CD4-positive, alpha-beta T cell treated with Interleukin-4 for 1 hour (primary cell): ENCODE measurements around the gene TANC1.

Source experiments
- DNase-seq, 2 donors: peaks; one replicate each; pipeline ENCODE4 v3.0.0-alpha.2; 2020 to 2022

Gene TANC1

DNA sequence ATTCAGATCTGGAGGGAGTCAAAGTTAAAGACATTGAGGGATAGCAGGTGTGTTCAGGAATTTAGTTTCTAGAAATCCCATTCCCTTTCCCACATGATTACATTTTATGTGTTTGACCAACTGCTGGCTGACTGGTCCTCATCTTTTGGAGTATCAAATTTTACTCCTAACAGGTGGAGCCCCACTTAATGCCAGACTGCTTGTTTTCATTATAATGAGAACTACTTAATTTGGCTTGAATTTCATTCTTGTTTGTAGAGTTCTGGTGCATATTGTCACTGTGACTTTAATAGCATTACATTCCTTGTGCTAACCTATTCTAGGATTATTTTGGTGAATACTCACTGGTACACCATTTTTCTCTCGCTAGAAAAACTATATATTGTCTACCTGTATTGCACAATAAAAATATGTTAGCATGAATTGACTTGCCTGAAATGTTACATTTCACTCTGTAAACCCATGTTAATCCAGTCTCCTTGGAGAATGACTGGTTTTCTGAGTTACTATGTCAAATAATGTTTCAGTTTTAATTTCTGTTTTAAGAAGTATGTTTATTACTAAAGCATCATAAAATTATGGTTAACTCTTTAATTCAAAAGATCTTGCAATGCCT is 98.2 kb downstream of the TANC1 start:
- DNase-seq, result no peak

GRCh38 chr2:159067971-159068370 is 99.5 kb downstream of the TANC1 start:
- DNase-seq, result no peak

GRCh38 chr2:159069229-159069628 is 100.8 kb downstream of the TANC1 start:
- no peak for DNase-seq

DNA sequence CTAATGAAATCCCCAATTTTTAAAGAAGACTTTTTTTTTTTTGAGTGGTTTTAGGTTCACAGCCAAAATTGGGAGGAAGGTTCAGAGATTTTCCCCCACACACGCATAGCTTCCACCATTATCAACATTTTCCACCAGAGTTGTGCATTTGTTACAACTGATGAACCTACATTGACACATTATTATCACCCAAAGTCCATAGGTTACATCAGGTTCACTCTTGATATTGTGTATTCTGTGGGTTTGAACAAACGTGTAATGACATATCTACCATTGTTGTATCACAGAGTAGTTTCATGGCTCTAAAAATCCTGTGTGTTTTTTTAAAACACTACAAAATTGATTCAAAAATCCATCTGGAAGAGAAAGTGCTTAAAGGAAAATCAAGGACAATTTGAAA is 101.8 kb downstream of the TANC1 start:
- DNase-seq, result no peak

- no peak for DNase-seq
Observed at GRCh38 chr2:159071190-159071915, 102.9 kb downstream of the TANC1 start.

DNA sequence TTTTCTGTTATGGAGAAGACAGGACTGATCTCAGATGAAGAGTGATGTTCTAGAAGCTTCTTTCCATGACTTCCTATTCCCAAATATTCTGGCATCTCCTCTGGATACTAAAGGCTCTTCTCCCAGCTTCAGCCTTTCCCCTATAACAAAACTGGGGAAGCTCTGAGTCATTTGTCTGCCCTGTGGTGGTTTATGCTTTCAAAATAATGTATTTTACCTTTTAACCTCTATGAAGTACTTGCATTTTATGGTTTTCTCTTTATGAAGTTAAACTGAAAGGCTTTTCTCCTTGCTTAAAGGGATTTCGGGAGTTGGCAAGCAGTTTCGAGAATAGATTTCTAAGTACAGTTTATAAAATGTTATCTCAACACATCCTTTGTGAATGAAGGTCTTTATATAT is 104.4 kb downstream of the TANC1 start:
- no peak for DNase-seq

DNA sequence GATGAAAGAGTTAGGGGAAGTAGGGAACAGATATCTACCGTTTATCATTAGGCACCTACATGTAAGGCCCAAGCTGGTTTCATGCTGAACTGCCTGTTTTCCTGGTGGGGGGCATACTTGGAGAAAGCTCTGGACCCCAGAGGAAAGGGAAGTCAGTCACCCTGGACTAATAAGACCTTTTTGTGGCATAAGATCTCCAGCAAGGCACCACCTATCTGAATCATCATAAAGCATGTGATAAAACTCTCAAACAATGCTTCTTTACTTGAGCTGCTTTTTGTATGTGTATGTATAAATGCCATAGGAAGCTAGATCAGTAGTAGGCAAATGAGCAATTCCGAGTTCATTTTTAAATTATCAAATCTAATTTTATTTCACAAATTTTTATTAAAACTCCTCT is 104.8 kb downstream of the TANC1 start:
- no peak for DNase-seq

DNA sequence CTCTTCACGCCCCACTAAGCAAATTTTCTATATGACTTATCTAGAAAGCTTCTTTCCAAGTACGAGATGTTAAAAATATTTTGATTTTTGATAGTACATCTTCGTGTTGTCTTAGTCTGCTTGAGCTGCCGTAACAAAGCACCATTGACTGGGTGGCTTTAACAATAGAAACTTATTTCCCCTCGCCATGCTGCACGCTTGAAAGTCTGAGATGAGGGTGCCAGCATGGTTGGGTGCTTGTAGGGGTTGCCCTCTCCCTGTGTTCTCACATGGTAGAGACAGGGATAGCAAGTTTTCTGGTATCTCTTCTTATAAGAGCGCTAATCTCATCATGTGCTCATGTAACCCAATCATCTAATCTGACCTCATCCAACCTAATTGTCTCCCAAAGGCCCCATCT is 106.2 kb downstream of the TANC1 start:
- no peak for DNase-seq

GRCh38 chr2:159075727-159076126 is 107.3 kb downstream of the TANC1 start:
- no peak for DNase-seq

GRCh38 chr2:159076241-159076640 is 107.8 kb downstream of the TANC1 start:
- no peak for DNase-seq

- no peak for DNase-seq
Observed at GRCh38 chr2:159077869-159078268, 109.4 kb downstream of the TANC1 start.

DNA sequence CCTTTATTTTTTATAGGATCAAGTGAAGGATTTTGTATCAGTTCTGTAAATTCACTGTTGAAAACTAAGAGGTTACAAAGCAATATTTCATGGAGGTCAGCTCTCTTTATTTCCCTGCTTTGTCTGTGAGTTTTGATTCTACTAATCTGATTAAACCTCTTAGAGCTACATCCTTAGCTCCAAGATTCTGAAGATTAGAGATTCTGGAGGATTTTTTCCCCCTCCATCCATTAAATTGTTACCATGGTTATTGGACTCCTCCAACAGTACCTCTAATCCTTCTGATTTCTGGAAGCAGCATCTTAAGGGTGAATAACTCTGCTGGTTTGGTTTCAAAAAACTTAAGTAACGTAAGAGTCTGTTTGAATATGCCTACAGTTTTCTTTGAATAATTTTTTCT is 110.0 kb downstream of the TANC1 start:
- no peak for DNase-seq

GRCh38 chr2:159080641-159081040 is 112.2 kb downstream of the TANC1 start:
- DNase-seq, result no peak

DNA sequence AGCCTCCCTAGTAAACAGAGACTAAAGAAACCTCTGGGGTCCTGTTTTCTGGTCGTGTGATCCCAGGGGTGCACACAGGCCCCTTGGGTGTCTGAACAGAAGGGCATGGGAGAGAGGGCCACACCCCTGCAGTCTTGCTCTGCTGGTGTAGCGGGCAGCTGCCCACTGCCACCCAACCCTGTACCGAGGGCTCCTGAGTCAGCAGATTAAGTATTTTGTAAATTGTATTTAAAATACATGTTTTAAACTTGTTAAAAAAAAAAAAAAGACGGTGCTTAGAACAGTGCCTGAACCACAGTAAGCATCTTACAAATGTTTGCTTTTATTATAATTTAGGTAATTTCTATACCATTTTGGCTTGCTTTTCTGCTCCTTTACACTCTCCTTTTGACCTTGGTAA is 113.7 kb downstream of the TANC1 start:
- no peak for DNase-seq

GRCh38 chr2:159084384-159085370 is 116.2 kb downstream of the TANC1 start:
- DNase-seq, result no peak

GRCh38 chr2:159086342-159086741 is 117.9 kb downstream of the TANC1 start:
- DNase-seq, result no peak

- no peak for DNase-seq
Observed at GRCh38 chr2:159086826-159087225, 118.4 kb downstream of the TANC1 start.

DNA sequence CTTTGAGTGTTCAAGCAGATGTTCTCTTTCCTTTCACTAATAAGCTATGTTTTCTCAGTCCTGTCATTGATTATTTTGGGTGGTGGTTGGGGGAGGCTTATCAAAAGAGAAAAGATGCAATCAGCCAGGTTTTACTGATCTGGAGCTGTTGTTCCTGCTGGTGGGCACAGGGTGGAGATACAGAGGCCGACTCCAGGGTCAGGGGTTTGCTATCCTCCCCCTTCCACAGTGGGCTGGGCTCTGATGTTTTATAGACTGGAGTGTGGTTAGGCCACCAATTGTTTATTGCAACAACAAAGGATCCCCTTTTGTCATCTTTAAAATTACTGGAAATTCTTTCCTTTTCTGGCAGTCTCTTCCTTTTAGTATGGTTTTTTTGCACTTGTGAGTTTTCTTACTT is 120.5 kb downstream of the TANC1 start:
- DNase-seq, result no peak

- no peak for DNase-seq
Observed at GRCh38 chr2:159089543-159089942, 121.1 kb downstream of the TANC1 start.

DNA sequence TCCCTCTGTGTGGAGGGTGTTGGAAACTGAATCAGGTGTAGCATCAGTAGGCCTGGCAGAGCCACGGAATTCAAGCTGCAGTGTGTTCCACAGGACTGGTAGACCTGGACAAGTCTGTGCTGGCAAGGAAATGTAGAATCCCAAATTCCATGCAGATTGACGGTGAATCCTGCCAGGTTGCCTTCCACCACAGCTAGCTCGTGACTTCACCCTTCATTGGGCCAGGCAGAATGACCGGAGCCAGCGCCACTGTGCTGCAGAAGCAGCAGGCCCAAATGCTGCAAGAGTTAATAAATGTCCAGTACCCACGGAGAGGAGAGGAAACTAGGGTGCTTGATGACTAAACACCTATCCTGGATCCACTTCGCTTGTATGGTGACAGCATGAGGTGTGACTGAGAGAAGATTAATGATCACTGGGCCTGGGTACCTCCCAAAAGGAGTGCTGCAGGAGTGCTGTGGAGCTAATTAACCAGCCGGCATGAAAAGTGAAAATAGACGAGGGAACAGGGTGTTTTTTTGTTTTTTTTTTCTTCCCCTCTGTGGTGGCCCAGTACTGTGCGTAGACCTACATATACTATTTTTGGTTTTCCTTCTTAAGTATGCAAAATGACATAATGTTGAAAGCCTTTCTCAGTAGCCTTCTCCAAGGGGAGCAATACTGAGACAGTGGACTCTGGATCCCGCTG is 122.2 kb downstream of the TANC1 start:
- DNase-seq, result no peak

- no peak for DNase-seq
Observed at GRCh38 chr2:159091381-159091780, 122.9 kb downstream of the TANC1 start.

- peak in 1 of 2 donors; percentile 27 for DNase-seq
Observed at GRCh38 chr2:159091976-159092375, 123.5 kb downstream of the TANC1 start.

- no peak for DNase-seq
Observed at GRCh38 chr2:159093497-159093896, 125.1 kb downstream of the TANC1 start.
